ENCODE data around the gene SRSF9.

SRSF9 gene

GRCh38 chr12:120472521-120472920, 3.0 kb upstream of the SRSF9 start:
- no peaks in the 10 kb centered on the region for H3K9me3 Mint-ChIP-seq
- no peak overlapping the region for H3K4me3 Mint-ChIP-seq
- peaks cover 58% of the 10 kb centered on the region for H3K4me1 Mint-ChIP-seq (ENCODE audit: low read depth)
- intact Hi-C loops (cut with micrococcal nuclease): no loop called here
- peaks cover 20% of the 10 kb centered on the region for H3K36me3 Mint-ChIP-seq (ENCODE audit: low read depth)
- H3K27me3 Mint-ChIP-seq: no peaks in the 10 kb centered on the region
- H3K27ac Mint-ChIP-seq: no peak overlapping the region

GRCh38 chr12:120470150-120470784, 719 bp upstream of the SRSF9 start:
- peak overlapping the region; percentile 94 for H3K4me3 Mint-ChIP-seq
- H3K9me3 Mint-ChIP-seq: no peaks in the 10 kb centered on the region
- peaks cover 41% of the 10 kb centered on the region for H3K36me3 Mint-ChIP-seq (ENCODE audit: low read depth)
- H3K27me3 Mint-ChIP-seq: no peaks in the 10 kb centered on the region
- intact Hi-C loops (cut with micrococcal nuclease): no loop called here
- peak overlapping the region; percentile 89 for H3K27ac Mint-ChIP-seq
- peaks cover 65% of the 10 kb centered on the region for H3K4me1 Mint-ChIP-seq (ENCODE audit: low read depth)

GRCh38 chr12:120468821-120469449, 613 bp downstream of the SRSF9 start:
- Mint-ChIP-seq H3K36me3 (ENCODE audit: low read depth) (peaks cover 54% of the 10 kb centered on the region), H3K4me1 (ENCODE audit: low read depth) (peaks cover 54% of the 10 kb centered on the region), H3K9me3 (no peaks in the 10 kb centered on the region)

GRCh38 chr12:120468325-120468820, 1.2 kb downstream of the SRSF9 start:
- intact Hi-C loops (cut with micrococcal nuclease): no loop called here
- H3K4me1 Mint-ChIP-seq (ENCODE audit: low read depth): peaks cover 50% of the 10 kb centered on the region
- peaks cover 60% of the 10 kb centered on the region for H3K36me3 Mint-ChIP-seq (ENCODE audit: low read depth)
- H3K4me3 Mint-ChIP-seq: peak overlapping the region; percentile 94
- H3K9me3 Mint-ChIP-seq: no peaks in the 10 kb centered on the region
- no peaks in the 10 kb centered on the region for H3K27me3 Mint-ChIP-seq
- H3K27ac Mint-ChIP-seq: peak overlapping the region; percentile 89

More at GRCh38 chr12:120468821-120469449, 613 bp downstream of the SRSF9 start:
- Mint-ChIP-seq H3K27ac (peak overlapping the region; percentile 89), H3K27me3 (no peaks in the 10 kb centered on the region), H3K4me3 (peak overlapping the region; percentile 94)
- intact Hi-C loops (cut with micrococcal nuclease): loop anchor here (1.0 kb wide), 1 partner anchor 26 kb away; no protein-coding TSS in a partner anchor

GRCh38 chr12:120467439-120467838, 2.1 kb downstream of the SRSF9 start:
- H3K4me1 Mint-ChIP-seq (ENCODE audit: low read depth): peaks cover 43% of the 10 kb centered on the region
- H3K27ac Mint-ChIP-seq: no peak overlapping the region
- no peaks in the 10 kb centered on the region for H3K9me3 Mint-ChIP-seq
- peaks cover 69% of the 10 kb centered on the region for H3K36me3 Mint-ChIP-seq (ENCODE audit: low read depth)
- intact Hi-C loops (cut with micrococcal nuclease): loop anchor here (2.0 kb wide), 1 partner anchor 111 kb away; no protein-coding TSS in a partner anchor
- H3K4me3 Mint-ChIP-seq: no peak overlapping the region
- H3K27me3 Mint-ChIP-seq: no peaks in the 10 kb centered on the region

GRCh38 chr12:120466560-120467315, 2.8 kb downstream of the SRSF9 start:
- peaks cover 43% of the 10 kb centered on the region for H3K4me1 Mint-ChIP-seq (ENCODE audit: low read depth)
- H3K9me3 Mint-ChIP-seq: no peaks in the 10 kb centered on the region
- intact Hi-C loops (cut with micrococcal nuclease): loop anchor here (2.0 kb wide), 1 partner anchor 110 kb away; no protein-coding TSS in a partner anchor
- peaks cover 76% of the 10 kb centered on the region for H3K36me3 Mint-ChIP-seq (ENCODE audit: low read depth)
- H3K4me3 Mint-ChIP-seq: no peak overlapping the region
- no peaks in the 10 kb centered on the region for H3K27me3 Mint-ChIP-seq
- no peak overlapping the region for H3K27ac Mint-ChIP-seq

- Mint-ChIP-seq H3K27ac (no peak overlapping the region), H3K9me3 (no peaks in the 10 kb centered on the region), H3K4me1 (ENCODE audit: low read depth) (peaks cover 43% of the 10 kb centered on the region), H3K4me3 (no peak overlapping the region), H3K36me3 (ENCODE audit: low read depth) (peaks cover 86% of the 10 kb centered on the region), H3K27me3 (no peaks in the 10 kb centered on the region)
- intact Hi-C loops (cut with micrococcal nuclease): loop anchor here (2.0 kb wide), 1 partner anchor 109 kb away; no protein-coding TSS in a partner anchor
Measured at GRCh38 chr12:120465756-120466155, 3.8 kb downstream of the SRSF9 start.

GRCh38 chr12:120463712-120464111, 5.8 kb downstream of the SRSF9 start:
- no peaks in the 10 kb centered on the region for H3K27me3 Mint-ChIP-seq
- H3K27ac Mint-ChIP-seq: no peak overlapping the region
- no peaks in the 10 kb centered on the region for H3K9me3 Mint-ChIP-seq
- intact Hi-C loops (cut with micrococcal nuclease): no loop called here
- H3K36me3 Mint-ChIP-seq (ENCODE audit: low read depth): peaks cover 97% of the 10 kb centered on the region
- H3K4me3 Mint-ChIP-seq: no peak overlapping the region
- peaks cover 31% of the 10 kb centered on the region for H3K4me1 Mint-ChIP-seq (ENCODE audit: low read depth)

GRCh38 chr12:120462099-120462640, 7.4 kb downstream of the SRSF9 start:
- Mint-ChIP-seq H3K27me3 (no peaks in the 10 kb centered on the region), H3K4me3 (no peak overlapping the region), H3K27ac (no peak overlapping the region), H3K36me3 (ENCODE audit: low read depth) (peaks cover 98% of the 10 kb centered on the region), H3K4me1 (ENCODE audit: low read depth) (peaks cover 19% of the 10 kb centered on the region), H3K9me3 (no peaks in the 10 kb centered on the region)
- intact Hi-C loops (cut with micrococcal nuclease): no loop called here

- Mint-ChIP-seq H3K4me1 (ENCODE audit: low read depth) (peaks cover 12% of the 10 kb centered on the region), H3K27ac (no peak overlapping the region), H3K9me3 (no peaks in the 10 kb centered on the region), H3K4me3 (no peak overlapping the region), H3K27me3 (no peaks in the 10 kb centered on the region), H3K36me3 (ENCODE audit: low read depth) (peaks cover 100% of the 10 kb centered on the region)
- intact Hi-C loops (cut with micrococcal nuclease): no loop called here
Measured at GRCh38 chr12:120460157-120460556, 9.4 kb downstream of the SRSF9 start.

- Mint-ChIP-seq H3K27me3 (no peaks in the 10 kb centered on the region), H3K27ac (no peak overlapping the region)
Measured at GRCh38 chr12:120457133-120457532, 12.4 kb downstream of the SRSF9 start.

GRCh38 chr12:120455302-120455701, 14.2 kb downstream of the SRSF9 start:
- Mint-ChIP-seq H3K27me3 (no peaks in the 10 kb centered on the region), H3K9me3 (no peaks in the 10 kb centered on the region), H3K36me3 (ENCODE audit: low read depth) (peaks cover 85% of the 10 kb centered on the region), H3K4me3 (no peak overlapping the region), H3K27ac (no peak overlapping the region), H3K4me1 (ENCODE audit: low read depth) (peaks cover 10% of the 10 kb centered on the region)
- intact Hi-C loops (cut with micrococcal nuclease): no loop called here

More at GRCh38 chr12:120457133-120457532, 12.4 kb downstream of the SRSF9 start:
- Mint-ChIP-seq H3K36me3 (ENCODE audit: low read depth) (peaks cover 96% of the 10 kb centered on the region), H3K4me3 (no peak overlapping the region), H3K9me3 (no peaks in the 10 kb centered on the region), H3K4me1 (ENCODE audit: low read depth) (peaks cover 10% of the 10 kb centered on the region)
- intact Hi-C loops (cut with micrococcal nuclease): no loop called here

- Mint-ChIP-seq H3K27me3 (no peaks in the 10 kb centered on the region), H3K27ac (no peak overlapping the region), H3K4me1 (ENCODE audit: low read depth) (peaks cover 15% of the 10 kb centered on the region), H3K9me3 (no peaks in the 10 kb centered on the region), H3K36me3 (ENCODE audit: low read depth) (peaks cover 83% of the 10 kb centered on the region), H3K4me3 (no peak overlapping the region)
- intact Hi-C loops (cut with micrococcal nuclease): no loop called here
Measured at GRCh38 chr12:120453977-120454376, 15.6 kb downstream of the SRSF9 start.

Measured in dendritic cell treated with granulocyte-macrophage colony-stimulating factor and Interleukin-4, amounts not matched to agents 40 ng/mL and 50 ng/mL, for 4 days (primary cell).